ENCODE results near the gene SEC14L2.

The SEC14L2 gene

GRCh38 chr22:30408388-30409102, 11.7 kb downstream of the SEC14L2 start:
- peak; percentile 60 for DNase-seq

DNA sequence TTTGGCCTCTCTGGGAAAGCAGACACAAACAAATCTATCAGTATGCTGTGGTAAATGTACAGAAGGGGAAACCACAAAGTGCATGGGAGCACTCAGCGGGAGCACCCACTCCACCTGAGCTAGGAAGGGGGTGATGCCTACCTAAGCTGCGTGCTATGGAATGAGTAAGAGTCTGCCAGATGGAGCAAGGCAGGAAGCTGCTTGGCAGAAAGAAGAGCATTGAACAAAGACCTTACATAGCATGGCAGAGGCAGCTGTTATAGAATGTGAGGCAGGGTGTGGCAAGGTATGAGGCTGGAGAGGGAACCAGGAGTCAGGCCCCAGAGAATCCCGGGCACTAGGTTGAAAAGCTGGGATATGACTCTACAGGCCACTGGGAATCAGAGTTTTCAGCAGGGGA, 15.0 kb downstream of the SEC14L2 start:
- no peak for DNase-seq

- DNase-seq, result no peak
Measured at GRCh38 chr22:30413001-30413400, 16.2 kb downstream of the SEC14L2 start.

DNA sequence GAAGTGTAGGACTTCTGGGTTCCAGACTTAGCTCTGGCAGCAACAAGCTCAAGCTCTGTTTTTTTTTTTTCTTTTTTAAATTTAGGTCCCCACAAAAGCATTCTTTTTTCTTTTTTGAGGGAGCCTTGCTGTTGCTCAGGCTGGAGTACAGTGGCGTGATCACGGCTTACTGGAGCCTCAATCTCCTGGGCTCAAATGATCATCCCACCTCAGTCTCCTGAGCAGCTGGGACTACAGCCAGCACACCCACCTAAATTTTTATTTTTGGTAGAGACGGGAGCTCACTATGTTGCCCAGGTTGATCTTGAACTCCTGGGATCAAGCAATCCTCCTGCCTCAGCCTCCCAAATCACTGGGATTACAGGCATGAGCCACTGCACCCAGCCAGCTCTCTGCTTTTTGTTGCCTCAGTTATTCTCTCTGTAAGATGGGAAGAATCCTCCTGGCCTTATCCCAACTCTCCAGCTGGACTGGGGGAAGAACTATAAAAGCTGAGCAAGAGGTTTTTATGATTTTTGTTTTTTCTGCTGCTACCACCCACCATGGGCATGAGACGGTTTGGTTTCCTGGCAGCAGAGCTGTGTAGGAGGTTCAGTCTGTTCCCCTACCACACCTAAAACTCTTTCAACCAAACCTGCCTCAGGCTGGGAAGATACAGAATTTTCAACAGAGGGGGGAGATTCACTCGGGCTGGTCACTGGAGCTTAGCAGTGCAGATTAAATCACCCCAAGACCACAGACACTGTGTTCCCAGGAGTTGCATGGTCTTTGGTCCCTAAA, 17.1 kb downstream of the SEC14L2 start:
- no peak for DNase-seq

DNA sequence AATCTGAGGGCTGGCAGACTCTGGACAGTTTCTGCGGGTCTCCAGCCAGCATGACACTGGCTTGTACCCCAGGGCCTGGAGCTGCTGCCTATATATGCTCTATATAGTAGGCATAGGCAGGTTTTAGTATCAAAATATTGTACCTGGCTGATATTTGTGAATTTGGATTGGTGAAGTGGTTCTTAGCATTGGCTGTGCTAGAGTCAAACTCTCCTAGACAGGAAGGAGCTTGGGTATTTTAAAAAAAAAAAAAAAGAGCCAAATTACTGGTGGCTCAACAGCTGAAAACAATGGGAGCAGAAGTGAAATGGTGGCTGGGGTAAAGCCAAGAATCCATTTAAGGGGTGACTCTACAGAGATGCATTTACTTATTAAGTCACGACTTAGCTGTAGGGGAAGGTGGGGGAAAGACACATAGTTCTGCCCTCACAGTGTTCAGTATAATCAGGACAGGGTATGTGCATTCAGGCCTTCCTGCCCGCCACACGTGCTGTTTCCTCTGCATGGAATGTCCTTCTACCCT, 17.8 kb downstream of the SEC14L2 start:
- DNase-seq, result no peak

DNA sequence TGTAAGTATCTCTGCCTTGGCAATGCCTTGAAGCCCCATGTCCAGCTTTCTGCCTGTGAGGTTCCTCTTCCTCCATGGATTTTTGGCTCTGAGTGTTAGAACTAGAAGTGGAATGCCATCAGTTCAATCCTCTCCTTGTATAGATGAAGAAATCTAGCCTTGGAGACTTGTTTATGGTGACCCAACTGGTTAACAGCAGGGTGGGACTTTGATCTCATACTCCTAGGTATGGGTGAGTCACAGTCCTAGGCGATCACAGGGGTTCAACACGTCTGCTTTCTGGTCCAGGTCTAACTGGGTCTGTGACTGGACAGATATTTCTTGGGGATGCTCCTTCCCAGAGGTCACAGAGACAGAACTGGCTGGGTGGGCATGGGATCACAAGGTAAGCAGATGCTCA, 19.6 kb downstream of the SEC14L2 start:
- no peak for DNase-seq

DNA sequence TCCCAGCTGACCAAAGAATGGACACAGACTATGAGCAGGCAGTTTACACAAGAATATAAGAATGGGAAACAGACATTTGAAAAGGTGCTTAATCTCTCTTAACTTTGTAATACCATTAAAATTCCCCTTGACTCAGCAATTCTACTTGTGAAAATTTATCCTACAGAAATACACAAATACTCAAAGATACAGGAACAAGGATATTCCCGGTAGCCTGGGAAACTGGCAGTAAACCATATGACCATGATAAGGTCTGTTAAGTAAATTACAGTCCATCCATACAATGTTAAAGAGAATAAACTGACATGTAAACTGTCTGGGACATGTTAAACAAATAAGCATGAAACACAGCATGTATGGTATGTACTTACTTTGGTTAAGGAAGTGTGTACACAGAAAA, 20.0 kb downstream of the SEC14L2 start:
- no peak for DNase-seq

GRCh38 chr22:30420347-30421125, 23.7 kb downstream of the SEC14L2 start:
- peak; percentile 59 for DNase-seq

DNA sequence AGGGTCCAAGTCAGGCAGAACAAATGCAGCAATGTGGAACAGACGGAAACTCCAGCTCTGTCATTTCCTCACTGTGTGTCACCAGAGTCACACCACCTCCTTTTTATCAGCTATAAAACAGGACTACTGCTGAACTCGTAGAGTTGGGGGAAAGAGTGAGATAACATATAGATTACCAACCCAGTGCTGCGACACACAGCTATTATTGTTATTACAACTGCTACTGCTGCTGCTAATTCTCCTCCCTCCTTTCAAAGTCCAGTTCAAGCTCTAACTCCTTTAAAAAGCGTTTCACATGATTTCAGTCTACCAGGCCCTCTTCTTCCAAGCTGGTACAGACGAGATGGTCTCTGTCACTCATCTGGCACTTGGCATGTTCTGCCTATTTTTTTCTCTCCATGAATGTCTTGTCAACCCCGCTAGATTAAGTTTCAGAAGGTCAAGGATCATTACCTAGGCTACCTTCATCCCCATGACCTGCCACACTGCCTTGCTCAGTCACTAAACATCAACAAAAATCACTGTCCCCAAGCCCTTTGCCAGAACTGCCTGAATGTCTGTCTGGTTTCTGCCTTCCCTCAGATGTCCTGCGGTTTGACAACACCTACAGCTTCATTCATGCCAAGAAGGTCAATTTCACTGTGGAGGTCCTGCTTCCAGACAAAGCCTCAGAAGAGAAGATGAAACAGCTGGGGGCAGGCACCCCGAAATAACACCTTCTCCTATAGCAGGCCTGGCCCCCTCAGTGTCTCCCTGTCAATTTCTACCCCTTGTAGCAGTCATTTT, 25.1 kb downstream of the SEC14L2 start:
- DNase-seq, result peak; percentile 96

- peak; percentile 77 for DNase-seq
Measured at GRCh38 chr22:30422481-30423300, 25.9 kb downstream of the SEC14L2 start.

DNA sequence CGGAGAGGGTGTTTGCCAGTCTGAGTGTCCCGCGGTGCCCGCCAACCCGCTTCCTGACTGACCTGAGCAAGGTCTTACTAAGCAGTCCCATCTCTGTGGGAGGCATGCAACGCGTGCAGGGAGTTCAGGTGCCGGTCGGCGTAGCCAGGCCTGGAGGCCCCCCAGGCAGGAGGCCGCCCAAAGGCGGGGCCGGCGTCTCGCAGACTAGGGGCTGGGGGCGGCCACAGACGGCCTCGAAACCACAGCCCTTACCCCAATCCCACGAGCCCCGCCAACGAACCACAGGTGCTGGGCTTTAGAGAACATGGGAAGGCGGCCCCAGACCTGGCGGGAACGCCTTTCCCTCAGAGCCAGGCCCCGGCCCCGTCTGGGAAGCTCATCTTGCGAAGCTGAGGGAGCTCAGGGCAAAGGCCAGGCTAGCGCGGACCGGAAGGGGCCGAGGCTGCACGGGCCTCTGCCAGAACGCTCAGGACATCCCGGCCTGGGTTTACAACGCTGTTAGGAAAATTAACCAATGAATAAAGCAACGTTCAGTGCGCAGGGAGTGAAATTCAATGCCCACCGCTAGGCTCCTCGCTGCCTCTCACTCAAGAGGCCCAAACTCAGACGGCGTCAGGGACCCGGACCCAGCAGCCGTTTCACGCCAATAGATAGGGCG, 26.6 kb downstream of the SEC14L2 start:
- no peak for DNase-seq

DNA sequence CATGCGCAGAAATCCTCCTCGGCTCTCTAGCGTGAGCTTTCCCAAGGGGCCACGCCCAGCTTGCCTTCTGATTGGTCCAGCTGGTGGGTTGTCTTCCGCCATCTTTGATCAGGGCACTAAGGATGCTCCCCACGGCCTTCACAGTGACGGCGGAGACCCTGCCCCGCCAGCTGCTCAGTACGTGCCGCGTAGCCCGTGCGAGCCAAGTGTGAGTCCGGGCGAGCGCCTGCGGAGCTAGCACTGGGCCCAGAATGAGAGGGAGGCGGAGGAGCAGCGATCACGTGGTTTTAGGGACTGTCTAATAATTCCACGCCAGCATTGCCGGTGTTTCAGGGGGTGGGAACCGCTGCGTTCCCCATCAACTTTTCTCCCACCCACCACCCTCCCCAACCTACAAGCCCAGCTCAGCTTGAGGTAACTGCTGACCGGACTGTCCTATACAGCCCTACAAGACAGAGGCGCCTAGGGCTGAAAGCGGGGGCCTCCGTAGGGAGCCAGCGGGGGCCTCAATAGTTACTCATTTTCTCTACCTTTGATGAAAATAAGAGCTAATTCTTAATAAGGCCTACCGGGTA, 27.2 kb downstream of the SEC14L2 start:
- peak; percentile 100 for DNase-seq

GRCh38 chr22:30424534-30425326, 27.9 kb downstream of the SEC14L2 start:
- peak; percentile 65 for DNase-seq

- no peak for DNase-seq
Measured at GRCh38 chr22:30425327-30425615, 28.5 kb downstream of the SEC14L2 start.

DNA sequence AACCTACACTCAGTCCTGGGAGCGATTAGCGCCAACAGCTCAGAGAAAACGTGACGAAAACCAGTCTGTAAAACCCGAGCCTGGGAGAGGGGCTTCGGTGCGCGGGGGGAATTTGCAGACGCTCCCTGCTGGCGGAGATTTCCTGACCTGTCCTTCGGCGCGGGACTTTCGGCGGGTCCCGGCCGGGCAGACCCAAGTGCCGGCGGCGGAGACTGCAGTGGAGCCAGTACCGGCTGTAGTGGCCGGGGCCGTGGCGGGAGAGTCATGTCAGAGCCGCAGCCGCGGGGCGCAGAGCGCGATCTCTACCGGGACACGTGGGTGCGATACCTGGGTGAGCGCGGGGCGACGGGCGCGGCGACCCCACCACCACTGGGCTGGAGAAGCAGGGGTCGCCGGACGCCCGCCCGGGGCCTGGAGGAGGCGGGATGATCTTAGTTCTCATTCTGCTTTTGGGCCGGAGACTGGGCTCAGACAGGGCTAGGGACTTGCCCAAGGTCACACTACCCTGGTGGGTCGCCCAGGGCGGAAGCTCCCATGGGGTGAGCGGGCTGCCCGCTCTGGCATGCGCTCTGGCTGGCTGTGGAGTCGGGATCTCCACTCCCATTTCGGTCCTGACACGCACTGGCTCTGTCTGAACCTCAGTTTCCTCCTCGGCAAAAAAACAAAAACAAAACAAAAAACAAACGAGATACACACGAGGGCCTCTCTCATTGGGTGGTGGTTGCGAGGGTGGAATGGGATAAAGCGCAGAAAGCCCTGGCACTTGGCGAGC, 29.0 kb downstream of the SEC14L2 start, which contains the start of gene MTFP1:
Gene MTFP1 (plus strand): TSS at position 153 of the 772 bp plus-strand sequence. CDS start 112 bp downstream, at position 265.
- peak; percentile 81 for DNase-seq

GRCh38 chr22:30426388-30427353, 29.9 kb downstream of the SEC14L2 start:
- peak; percentile 98 for DNase-seq

- DNase-seq, result no peak
Measured at GRCh38 chr22:30427871-30428270, 31.1 kb downstream of the SEC14L2 start.

- DNase-seq, result no peak
Measured at GRCh38 chr22:30429887-30430286, 33.1 kb downstream of the SEC14L2 start.
